Suprapubic skin (tissue), 4 donors: ENCODE measurements around the gene TMEM259. TPM values are rescaled to one million over a fixed set of nuclear protein-coding genes. Genes with fewer than 3 reads are reported as not detected.

Experiments used
- DNase-seq, 2 donors: peaks; one replicate each; pipeline ENCODE4 v3.0.0-alpha.2; 2019; ENCODE audit warnings: low spot score in 2 of 2
- H3K27ac ChIP-seq: fragments of 200-600 bp; sonication (generic); one replicate; pipeline ENCODE4 v1.5.1; 2019
- H3K27me3 ChIP-seq: fragments of 200-600 bp; sonication (generic); one replicate; pipeline ENCODE4 v1.5.1; 2019
- H3K36me3 ChIP-seq: fragments of 200-600 bp; sonication (generic); one replicate; pipeline ENCODE4 v1.5.1; 2019
- H3K4me1 ChIP-seq: fragments of 200-600 bp; sonication (generic); one replicate; pipeline ENCODE4 v1.5.1; 2019
- H3K4me3 ChIP-seq: fragments of 200-600 bp; sonication (generic); one replicate; pipeline ENCODE4 v1.5.1; 2019; ENCODE audit warnings: mild to moderate bottlenecking
- H3K9me3 ChIP-seq: fragments of 200-600 bp; sonication (generic); one replicate; pipeline ENCODE4 v1.5.1; 2019
- CTCF ChIP-seq, 2 donors: fragments of 200-600 bp in 1 of 2; fragments of 450-650 bp in 1 of 2; sonication (generic) in 1 of 2; IDR thresholded peaks; one replicate each; pipeline ENCODE4 v1.5.1; 2016 to 2019; ENCODE audit warnings: antibody characterized with exemption in 2 of 2, mild to moderate bottlenecking in 1 of 2, moderate library complexity in 1 of 2
- EP300 ChIP-seq: sonication (generic); formaldehyde crosslinking; IDR thresholded peaks from one replicate; pipeline ENCODE4 v1.6.1; 2017; ENCODE audit warnings: antibody characterized with exemption
- POLR2A ChIP-seq, 2 donors: fragments of 450-650 bp; IDR thresholded peaks; one replicate each; pipeline ENCODE4 v1.6.1; 2017; ENCODE audit warnings: antibody characterized with exemption in 2 of 2, mild to moderate bottlenecking in 2 of 2, moderate library complexity in 2 of 2
- POLR2AphosphoS5 ChIP-seq, 3 donors: sonication (generic); formaldehyde crosslinking; IDR thresholded peaks; one replicate each; pipeline ENCODE4 v1.6.1; 2017; ENCODE audit warnings: antibody characterized with exemption in 3 of 3
- WGBS: methylation state at CpG from one replicate; pipeline ENCODE4 v1.1.5; 2018; 5-methylcytosine and 5-hydroxymethylcytosine counted together
- total RNA-seq, 4 donors: library from RNA; depleted of rRNA; stranded (reverse); fragments of >200 nt; gene quantifications; one replicate each; pipeline ENCODE4 v1.1.0, GENCODE V29; 2016

TMEM259 gene
- total RNA-seq, 4 donors from 2014 or later: 165 to 349 (median 243) TPM

GRCh38 chr19:979318-979741 lies 41.6 kb downstream of the TMEM259 start:
- TF ChIP-seq POLR2AphosphoS5 (IDR thresholded peaks at IDR 0.05): no peak
- TF ChIP-seq POLR2A (IDR thresholded peaks at IDR 0.05): no peak
- TF ChIP-seq CTCF (IDR thresholded peaks at IDR 0.05): no peak
- no peak for TF ChIP-seq EP300
- no peak overlapping the region for H3K27ac ChIP-seq
- no peaks in the 10 kb centered on the region for H3K36me3 ChIP-seq
- H3K27me3 ChIP-seq: no peaks in the 10 kb centered on the region
- peaks cover 27% of the 10 kb centered on the region for H3K4me1 ChIP-seq
- H3K9me3 ChIP-seq: no peaks in the 10 kb centered on the region
- no peak for DNase-seq
- WGBS: 47% methylated on average over 12 of the region's 19 CpGs
- no peak overlapping the region for H3K4me3 ChIP-seq

DNA sequence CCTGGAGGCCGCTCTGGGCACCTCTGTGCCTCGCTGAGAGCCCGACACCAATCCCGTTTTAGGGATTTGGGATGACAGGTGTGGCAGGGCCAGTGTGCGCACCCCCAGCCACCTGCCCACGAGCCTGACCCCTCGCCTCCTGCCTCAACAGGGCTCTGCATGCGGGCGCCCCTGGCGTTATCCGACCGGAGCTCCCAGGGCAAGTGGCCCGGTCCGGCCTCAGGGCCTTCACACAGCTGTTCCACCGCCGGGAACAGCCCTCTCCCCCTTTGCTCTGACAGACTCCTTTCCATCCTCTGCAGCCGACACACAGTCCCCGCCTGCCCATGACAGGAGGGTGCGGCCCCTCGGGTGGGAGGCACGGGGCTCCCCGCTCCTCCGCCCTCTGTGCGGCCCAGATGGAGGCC lies 43.9 kb downstream of the TMEM259 start:
- Histone ChIP-seq H3K36me3 (peaks cover 3% of the 10 kb centered on the region), H3K27ac (no peak overlapping the region), H3K9me3 (no peaks in the 10 kb centered on the region), H3K4me1 (peaks cover 10% of the 10 kb centered on the region), H3K4me3 (no peak overlapping the region), H3K27me3 (no peaks in the 10 kb centered on the region)
- WGBS: 80% methylated on average over 23 of the region's 24 CpGs
- TF ChIP-seq EP300 (no peak), POLR2A (IDR thresholded peaks at IDR 0.05) (no peak), CTCF (IDR thresholded peaks at IDR 0.05) (no peak), POLR2AphosphoS5 (IDR thresholded peaks at IDR 0.05) (no peak)
- DNase-seq: no peak

DNA sequence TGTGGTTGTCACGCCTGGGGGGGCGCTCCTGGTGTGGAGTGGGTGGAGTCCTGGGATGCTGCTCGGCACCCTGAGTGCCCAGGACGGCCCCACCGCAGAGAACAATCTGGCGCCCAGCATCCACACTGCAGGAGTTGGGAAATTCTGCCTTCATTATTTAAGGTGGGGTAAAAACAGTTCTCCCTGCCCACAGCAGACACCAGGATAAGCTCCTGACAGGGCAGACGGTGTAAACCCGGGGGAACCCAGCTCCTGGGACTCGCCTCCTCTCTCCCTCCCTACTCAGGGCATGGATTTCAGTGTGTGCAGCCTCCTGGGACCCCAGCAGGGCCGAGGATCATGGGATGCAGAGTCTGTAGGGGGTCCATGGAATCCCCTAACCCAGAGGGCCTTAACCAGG lies 44.4 kb downstream of the TMEM259 start:
- H3K9me3 ChIP-seq: no peaks in the 10 kb centered on the region
- no peak overlapping the region for H3K4me3 ChIP-seq
- DNase-seq: no peak
- peaks cover 10% of the 10 kb centered on the region for H3K4me1 ChIP-seq
- H3K27me3 ChIP-seq: no peaks in the 10 kb centered on the region
- 70% methylated on average over 2 of the region's 10 CpGs for WGBS
- H3K36me3 ChIP-seq: peaks cover 9% of the 10 kb centered on the region
- TF ChIP-seq CTCF (IDR thresholded peaks at IDR 0.05): no peak
- no peak for TF ChIP-seq POLR2A (IDR thresholded peaks at IDR 0.05)
- no peak for TF ChIP-seq POLR2AphosphoS5 (IDR thresholded peaks at IDR 0.05)
- no peak for TF ChIP-seq EP300
- no peak overlapping the region for H3K27ac ChIP-seq

DNA sequence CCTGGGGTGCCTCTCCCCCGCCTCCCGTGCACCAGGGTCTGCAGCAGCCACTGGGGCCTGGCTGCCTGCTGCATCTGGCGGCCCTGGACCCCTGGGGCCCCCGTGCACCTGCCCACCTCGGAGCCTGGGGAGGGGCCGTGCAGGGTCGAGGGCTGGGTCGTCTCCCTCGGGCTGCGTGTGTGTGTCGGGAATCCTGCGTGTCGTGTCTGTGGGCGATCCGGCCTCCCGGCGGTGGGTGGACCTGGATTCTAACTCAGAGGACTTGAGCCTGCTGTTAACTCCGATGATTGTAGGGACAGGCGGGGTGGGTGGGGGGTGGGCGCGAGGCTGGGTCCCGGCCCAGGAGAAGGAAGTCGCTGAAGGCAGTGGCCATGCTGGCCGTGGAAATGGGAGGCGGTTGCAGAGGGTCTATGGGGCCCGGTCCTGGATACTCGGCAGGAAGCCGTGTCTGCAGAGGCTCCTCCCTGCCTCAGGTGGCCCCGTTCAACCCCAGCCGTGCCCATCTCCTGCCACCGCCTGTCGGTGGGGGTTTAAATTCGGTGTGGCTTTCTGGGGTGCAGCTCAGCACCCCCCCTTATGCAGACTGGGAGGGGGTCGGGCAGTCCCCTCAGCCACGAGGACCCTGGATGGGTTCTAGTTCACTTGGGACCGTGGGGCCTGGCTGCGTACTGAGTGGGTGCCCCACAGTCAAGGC lies 46.2 kb downstream of the TMEM259 start:
- no peaks in the 10 kb centered on the region for H3K9me3 ChIP-seq
- 85% methylated on average over 18 of the region's 37 CpGs for WGBS

More for the DNA sequence above, 46.2 kb downstream of the TMEM259 start:
- peaks cover 4% of the 10 kb centered on the region for H3K4me1 ChIP-seq
- TF ChIP-seq EP300 (no peak), CTCF (IDR thresholded peaks at IDR 0.05) (no peak), POLR2AphosphoS5 (IDR thresholded peaks at IDR 0.05) (no peak), POLR2A (IDR thresholded peaks at IDR 0.05) (no peak)
- no peak overlapping the region for H3K4me3 ChIP-seq
- H3K27me3 ChIP-seq: no peaks in the 10 kb centered on the region
- H3K36me3 ChIP-seq: peaks cover 21% of the 10 kb centered on the region
- no peak for DNase-seq
- H3K27ac ChIP-seq: no peak overlapping the region
